Measurements from ENCODE around the gene ZNF423.

ZNF423 gene

DNA sequence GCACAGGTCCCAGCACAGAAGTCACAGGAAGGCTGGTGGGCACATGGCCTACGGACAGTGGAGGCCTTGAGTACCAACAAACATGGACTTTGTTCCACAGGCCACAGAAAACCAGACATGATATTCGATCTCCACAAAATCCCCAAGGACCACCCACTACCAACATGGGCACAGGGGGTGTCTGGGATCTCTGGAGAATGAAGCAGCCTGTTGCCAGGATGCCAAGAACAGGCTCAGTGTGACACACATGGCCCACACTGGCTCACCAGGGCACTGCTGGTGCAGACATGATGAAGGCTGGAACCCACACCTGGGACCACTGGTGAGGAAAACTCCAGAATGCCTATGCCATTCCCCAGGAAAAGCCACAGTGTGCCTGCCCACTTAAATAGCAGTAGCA, 362.1 kb downstream of the ZNF423 start:
- no peak for DNase-seq
- TF ChIP-seq, protein P1, sequence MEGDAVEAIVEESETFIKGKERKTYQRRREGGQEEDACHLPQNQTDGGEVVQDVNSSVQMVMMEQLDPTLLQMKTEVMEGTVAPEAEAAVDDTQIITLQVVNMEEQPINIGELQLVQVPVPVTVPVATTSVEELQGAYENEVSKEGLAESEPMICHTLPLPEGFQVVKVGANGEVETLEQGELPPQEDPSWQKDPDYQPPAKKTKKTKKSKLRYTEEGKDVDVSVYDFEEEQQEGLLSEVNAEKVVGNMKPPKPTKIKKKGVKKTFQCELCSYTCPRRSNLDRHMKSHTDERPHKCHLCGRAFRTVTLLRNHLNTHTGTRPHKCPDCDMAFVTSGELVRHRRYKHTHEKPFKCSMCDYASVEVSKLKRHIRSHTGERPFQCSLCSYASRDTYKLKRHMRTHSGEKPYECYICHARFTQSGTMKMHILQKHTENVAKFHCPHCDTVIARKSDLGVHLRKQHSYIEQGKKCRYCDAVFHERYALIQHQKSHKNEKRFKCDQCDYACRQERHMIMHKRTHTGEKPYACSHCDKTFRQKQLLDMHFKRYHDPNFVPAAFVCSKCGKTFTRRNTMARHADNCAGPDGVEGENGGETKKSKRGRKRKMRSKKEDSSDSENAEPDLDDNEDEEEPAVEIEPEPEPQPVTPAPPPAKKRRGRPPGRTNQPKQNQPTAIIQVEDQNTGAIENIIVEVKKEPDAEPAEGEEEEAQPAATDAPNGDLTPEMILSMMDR (IDR thresholded peaks at IDR 0.05): no peak
- H3K4me3 Mint-ChIP-seq: no peak overlapping the region
- peaks cover 27% of the 10 kb centered on the region for H3K4me1 Mint-ChIP-seq
- peaks cover 14% of the 10 kb centered on the region for H3K27me3 Mint-ChIP-seq (ENCODE audit: low read depth, poor library complexity)
- H3K27ac Mint-ChIP-seq: no peak overlapping the region
- H3K36me3 Mint-ChIP-seq (ENCODE audit: low read depth): peaks cover 25% of the 10 kb centered on the region
- no peaks in the 10 kb centered on the region for H3K9me3 Mint-ChIP-seq

DNA sequence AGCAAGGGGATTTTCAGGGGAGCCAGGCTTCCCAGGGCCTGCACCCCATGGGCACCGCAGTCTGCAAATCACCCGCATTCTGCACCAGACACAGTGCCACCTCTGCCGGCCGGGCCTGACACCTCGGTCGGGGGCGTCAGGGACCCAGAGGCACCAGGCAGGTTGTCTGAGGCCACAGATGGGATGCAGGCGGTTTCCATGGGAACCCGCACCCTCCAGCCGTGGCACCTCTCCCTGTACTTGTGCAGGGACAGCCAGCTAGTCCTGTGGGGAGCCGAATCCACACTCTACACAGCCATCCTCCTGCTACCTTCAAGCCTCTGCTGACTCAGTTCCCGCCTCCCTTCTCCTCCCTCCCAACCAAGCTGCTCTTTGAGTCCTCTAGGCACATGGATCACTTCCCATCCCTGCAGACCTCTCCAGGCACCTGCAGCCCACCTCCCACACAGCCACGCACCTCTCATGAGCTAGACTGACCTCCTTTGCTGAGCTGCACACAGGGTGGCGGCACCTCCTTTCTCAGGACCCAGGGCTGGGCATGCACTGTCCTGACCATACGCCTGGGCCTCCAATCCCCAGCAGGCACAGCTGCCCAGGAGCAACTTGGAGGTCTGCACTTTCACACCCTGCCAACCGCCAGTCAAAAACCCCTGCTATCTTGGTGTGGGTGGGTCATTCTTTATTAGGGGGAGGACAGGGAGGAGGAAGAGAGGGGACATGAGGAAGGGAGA, 362.9 kb downstream of the ZNF423 start:
- DNase-seq: no peak
- peaks cover 14% of the 10 kb centered on the region for H3K27me3 Mint-ChIP-seq (ENCODE audit: low read depth, poor library complexity)
- H3K4me1 Mint-ChIP-seq: peaks cover 23% of the 10 kb centered on the region
- peak overlapping the region; percentile 10 for H3K27ac Mint-ChIP-seq
- H3K4me3 Mint-ChIP-seq: no peak overlapping the region
- TF ChIP-seq, protein P1 (IDR thresholded peaks at IDR 0.05): no peak
- no peaks in the 10 kb centered on the region for H3K9me3 Mint-ChIP-seq
- peaks cover 25% of the 10 kb centered on the region for H3K36me3 Mint-ChIP-seq (ENCODE audit: low read depth)

DNA sequence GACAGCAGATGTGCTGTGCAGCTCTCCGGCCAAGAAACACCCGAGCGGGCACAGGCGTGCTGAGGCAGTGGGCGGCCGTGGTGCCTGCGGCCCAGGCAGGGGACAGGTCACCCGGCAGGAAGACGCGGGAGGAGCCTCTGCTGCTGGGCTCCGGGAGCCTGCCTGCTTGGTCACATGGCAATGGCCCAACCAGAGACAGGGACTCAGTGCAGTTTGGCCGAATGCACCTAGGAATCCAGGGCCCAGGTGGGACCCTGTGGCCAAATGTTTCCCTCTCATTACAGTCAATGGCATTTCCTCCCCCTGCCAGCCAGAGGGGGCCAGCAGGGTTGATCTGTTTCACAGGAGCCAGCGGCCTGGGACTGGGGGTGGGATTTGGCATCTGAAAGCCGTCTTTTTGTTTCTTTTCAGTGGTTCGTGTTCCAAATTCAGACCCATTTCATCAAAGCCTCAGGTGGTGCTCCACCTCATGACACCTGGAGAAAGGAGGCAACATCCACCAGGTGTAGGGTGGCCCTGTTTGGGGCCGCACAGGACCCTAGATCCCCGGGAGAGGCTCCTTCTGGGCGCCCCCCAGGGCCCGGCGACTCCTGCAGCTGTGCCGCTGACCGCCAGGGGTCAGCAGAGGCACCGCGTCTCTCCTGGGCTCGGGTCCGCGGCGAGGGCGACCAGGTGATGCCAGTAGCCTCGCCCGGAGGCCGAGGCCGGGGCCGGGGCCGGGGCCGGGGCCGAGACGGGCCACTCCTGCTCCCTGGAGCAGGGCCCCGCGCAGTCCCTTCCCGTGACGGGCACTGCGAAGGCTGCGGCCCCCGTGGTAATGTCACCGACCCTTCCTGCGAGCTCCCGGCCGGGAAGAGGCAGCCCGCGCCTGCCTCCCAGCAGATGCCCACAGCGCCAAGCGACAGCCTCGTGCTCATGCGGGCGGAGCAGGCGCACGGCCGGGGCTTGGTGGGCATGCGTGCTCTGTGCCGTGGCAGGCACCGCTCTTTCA, 363.8 kb downstream of the ZNF423 start:
- peak; percentile 81 for DNase-seq
- Mint-ChIP-seq H3K36me3 (ENCODE audit: low read depth) (peaks cover 22% of the 10 kb centered on the region), H3K27me3 (ENCODE audit: low read depth, poor library complexity) (peaks cover 12% of the 10 kb centered on the region), H3K4me3 (no peak overlapping the region), H3K27ac (no peak overlapping the region), H3K9me3 (no peaks in the 10 kb centered on the region), H3K4me1 (peaks cover 23% of the 10 kb centered on the region)
- TF ChIP-seq, protein P1 (IDR thresholded peaks at IDR 0.05): peak; percentile 98

DNA sequence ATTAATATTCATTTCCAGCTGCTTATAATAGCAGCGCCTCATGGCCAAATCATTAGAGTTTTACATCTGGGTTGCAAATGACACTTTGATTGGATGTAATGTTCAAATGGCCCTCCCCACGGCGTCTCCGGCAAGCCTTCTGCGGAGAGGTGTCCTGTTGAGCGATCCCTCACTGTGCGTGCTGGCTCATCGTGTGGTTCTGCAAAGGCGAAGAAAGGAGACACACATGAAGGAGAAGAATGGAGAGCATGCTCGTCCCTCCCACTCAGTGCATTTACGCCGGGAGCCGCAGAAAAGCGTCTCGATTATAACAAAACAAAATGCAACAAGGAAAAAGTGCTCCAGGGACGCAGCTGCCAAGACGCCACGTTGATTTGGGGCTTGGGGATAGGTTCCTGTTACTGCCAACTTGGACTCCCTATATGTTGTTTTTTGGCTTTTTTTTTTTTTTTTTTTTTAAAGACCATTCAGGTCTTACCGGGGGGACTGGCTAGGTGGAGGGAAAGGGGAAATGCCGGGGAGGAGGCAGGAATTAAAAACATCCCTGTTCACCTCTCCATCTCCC, 364.7 kb downstream of the ZNF423 start:
- peaks cover 11% of the 10 kb centered on the region for H3K27me3 Mint-ChIP-seq (ENCODE audit: low read depth, poor library complexity)
- no peaks in the 10 kb centered on the region for H3K9me3 Mint-ChIP-seq
- TF ChIP-seq, protein P1 (IDR thresholded peaks at IDR 0.05): no peak
- H3K4me1 Mint-ChIP-seq: peaks cover 23% of the 10 kb centered on the region
- H3K27ac Mint-ChIP-seq: no peak overlapping the region
- peak overlapping the region; percentile 16 for H3K4me3 Mint-ChIP-seq
- H3K36me3 Mint-ChIP-seq (ENCODE audit: low read depth): peaks cover 21% of the 10 kb centered on the region
- no peak for DNase-seq

DNA sequence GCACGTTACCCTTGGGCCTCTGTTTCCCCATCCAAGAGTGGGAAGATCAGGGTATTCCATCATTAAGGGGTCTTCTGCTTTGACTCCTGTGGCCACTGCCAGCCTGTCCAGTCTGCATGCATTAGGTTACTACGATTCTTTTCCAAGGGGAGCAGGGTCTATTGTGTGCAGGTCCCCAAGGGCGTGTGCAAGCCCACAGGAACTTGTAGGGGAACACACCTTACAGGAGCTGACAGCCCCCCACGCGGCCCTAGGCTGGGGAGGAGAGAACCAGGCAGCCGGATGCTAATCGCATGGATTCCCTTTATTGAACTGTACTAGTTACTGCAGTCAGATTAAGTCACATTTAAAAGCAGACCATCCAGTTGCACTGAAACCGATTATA, 365.6 kb downstream of the ZNF423 start:
- Mint-ChIP-seq H3K4me1 (peaks cover 23% of the 10 kb centered on the region), H3K27ac (no peak overlapping the region), H3K27me3 (ENCODE audit: low read depth, poor library complexity) (peaks cover 11% of the 10 kb centered on the region), H3K4me3 (no peak overlapping the region), H3K36me3 (ENCODE audit: low read depth) (peaks cover 20% of the 10 kb centered on the region), H3K9me3 (no peaks in the 10 kb centered on the region)
- TF ChIP-seq, protein P1 (IDR thresholded peaks at IDR 0.05): no peak
- DNase-seq: no peak

Data from nephron progenitor cell (in vitro differentiated cells).